PFSK-1 (cell line): ENCODE measurements around the gene TMCO1.

ENCODE experiments used
- POLR2AphosphoS5 ChIP-seq: IDR thresholded peaks from 2 replicates; pipeline ENCODE4 v1.6.1; 2012; ENCODE audit warnings: low read depth, mild to moderate bottlenecking, control low read depth, low read length, moderate library complexity
- SIN3A ChIP-seq: IDR thresholded peaks from 2 replicates; pipeline ENCODE4 v1.6.1; 2012; ENCODE audit warnings: mild to moderate bottlenecking, low read length, moderate library complexity, borderline replicate concordance; ENCODE audit not compliant: insufficient read depth
- TAF1 ChIP-seq: IDR thresholded peaks from 2 replicates; pipeline ENCODE4 v1.6.1; 2012; ENCODE audit warnings: low read length, control low read depth, borderline replicate concordance; ENCODE audit not compliant: insufficient read depth
- TF ChIP-seq, protein P1 (sequence below), 2 experiments: IDR thresholded peaks; 2 replicates each; pipeline versions ENCODE4 v1.6.1 to v1.8.0; 2011 to 2012; ENCODE audit warnings: low read depth in 2 of 2, low read length in 2 of 2, control low read depth in 1 of 2, inconsistent platforms in 1 of 2, mild to moderate bottlenecking in 1 of 2, moderate library complexity in 1 of 2; ENCODE audit not compliant: insufficient read depth in 1 of 2

DNA sequence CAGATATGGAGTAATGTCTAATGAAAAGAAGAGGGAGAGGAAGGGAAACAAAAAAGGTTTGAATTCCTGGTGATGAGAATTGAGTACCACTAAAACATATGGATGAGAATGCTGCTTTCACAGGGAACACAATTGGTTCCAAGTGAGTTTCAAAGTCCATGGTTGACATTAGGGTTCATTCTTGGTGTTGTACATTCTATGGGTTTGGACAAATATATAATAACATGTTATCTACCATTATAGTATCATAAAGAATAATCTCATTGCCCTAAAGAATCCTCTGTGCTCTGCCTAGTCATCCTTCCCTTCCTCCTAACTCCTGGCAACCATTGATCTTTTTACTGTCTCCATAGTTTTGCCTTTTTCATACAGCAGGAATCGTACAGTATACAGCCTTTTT is 20.1 kb downstream of the TMCO1 start:
- no peak for TF ChIP-seq SIN3A
- TF ChIP-seq TAF1 = no peak
- TF ChIP-seq POLR2AphosphoS5 = no peak
- TF ChIP-seq, protein P1, sequence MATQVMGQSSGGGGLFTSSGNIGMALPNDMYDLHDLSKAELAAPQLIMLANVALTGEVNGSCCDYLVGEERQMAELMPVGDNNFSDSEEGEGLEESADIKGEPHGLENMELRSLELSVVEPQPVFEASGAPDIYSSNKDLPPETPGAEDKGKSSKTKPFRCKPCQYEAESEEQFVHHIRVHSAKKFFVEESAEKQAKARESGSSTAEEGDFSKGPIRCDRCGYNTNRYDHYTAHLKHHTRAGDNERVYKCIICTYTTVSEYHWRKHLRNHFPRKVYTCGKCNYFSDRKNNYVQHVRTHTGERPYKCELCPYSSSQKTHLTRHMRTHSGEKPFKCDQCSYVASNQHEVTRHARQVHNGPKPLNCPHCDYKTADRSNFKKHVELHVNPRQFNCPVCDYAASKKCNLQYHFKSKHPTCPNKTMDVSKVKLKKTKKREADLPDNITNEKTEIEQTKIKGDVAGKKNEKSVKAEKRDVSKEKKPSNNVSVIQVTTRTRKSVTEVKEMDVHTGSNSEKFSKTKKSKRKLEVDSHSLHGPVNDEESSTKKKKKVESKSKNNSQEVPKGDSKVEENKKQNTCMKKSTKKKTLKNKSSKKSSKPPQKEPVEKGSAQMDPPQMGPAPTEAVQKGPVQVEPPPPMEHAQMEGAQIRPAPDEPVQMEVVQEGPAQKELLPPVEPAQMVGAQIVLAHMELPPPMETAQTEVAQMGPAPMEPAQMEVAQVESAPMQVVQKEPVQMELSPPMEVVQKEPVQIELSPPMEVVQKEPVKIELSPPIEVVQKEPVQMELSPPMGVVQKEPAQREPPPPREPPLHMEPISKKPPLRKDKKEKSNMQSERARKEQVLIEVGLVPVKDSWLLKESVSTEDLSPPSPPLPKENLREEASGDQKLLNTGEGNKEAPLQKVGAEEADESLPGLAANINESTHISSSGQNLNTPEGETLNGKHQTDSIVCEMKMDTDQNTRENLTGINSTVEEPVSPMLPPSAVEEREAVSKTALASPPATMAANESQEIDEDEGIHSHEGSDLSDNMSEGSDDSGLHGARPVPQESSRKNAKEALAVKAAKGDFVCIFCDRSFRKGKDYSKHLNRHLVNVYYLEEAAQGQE (IDR thresholded peaks at IDR 0.05; ENCODE audit: insufficient read depth in 1 of 2, low read depth in 2 of 2, low read length in 2 of 2) = no peak
